SK-N-SH treated with all-trans-retinoic acid at 6 μM for 48 hours (cell line): ENCODE measurements around the gene MEP1A.

Source experiments
- ARNTL ChIP-seq: fragments of 450-650 bp; formaldehyde crosslinking; IDR thresholded peaks from 2 replicates; pipeline ENCODE4 v1.5.0; 2020; ENCODE audit warnings: low read depth, mild to moderate bottlenecking, moderate library complexity, borderline replicate concordance
- CREB5 ChIP-seq: fragments of 250-450 bp; sonication (Bioruptor Pico); IDR thresholded peaks from 2 replicates; pipeline ENCODE4 v1.5.1; 2020; ENCODE audit warnings: low read depth, mild to moderate bottlenecking, moderate library complexity
- CSDC2 ChIP-seq: fragments of 250-450 bp; sonication (Bioruptor Pico); IDR thresholded peaks from 2 replicates; pipeline ENCODE4 v1.5.0; 2020; ENCODE audit warnings: mild to moderate bottlenecking, moderate library complexity
- CSRNP3 ChIP-seq: fragments of 250-450 bp; sonication (Bioruptor Pico); IDR thresholded peaks from 2 replicates; pipeline ENCODE4 v1.5.1; 2021; ENCODE audit warnings: mild to moderate bottlenecking, moderate library complexity
- ESRRG ChIP-seq: fragments of 250-450 bp; sonication (Bioruptor Pico); IDR thresholded peaks from 2 replicates; pipeline ENCODE4 v1.6.1; 2021; ENCODE audit warnings: mild to moderate bottlenecking
- GLIS3 ChIP-seq: fragments of 250-450 bp; sonication (Bioruptor Pico); IDR thresholded peaks from 2 replicates; pipeline ENCODE4 v1.5.0; 2020; ENCODE audit warnings: mild to moderate bottlenecking, moderate library complexity
- PATZ1 ChIP-seq: fragments of 250-450 bp; sonication (Bioruptor Pico); IDR thresholded peaks from 2 replicates; pipeline ENCODE4 v1.8.0; 2020; ENCODE audit warnings: mild to moderate bottlenecking, moderate library complexity, borderline replicate concordance
- PPARA ChIP-seq: fragments of 250-450 bp; sonication (Bioruptor Pico); IDR thresholded peaks from 2 replicates; pipeline ENCODE4 v1.5.0; 2020; ENCODE audit warnings: mild to moderate bottlenecking, borderline replicate concordance
- RARB ChIP-seq: fragments of 250-450 bp; sonication (Bioruptor Pico); IDR thresholded peaks from 2 replicates; pipeline ENCODE4 v1.8.0; 2021; ENCODE audit warnings: mild to moderate bottlenecking, moderate library complexity
- SNAI2 ChIP-seq: fragments of 250-450 bp; sonication (Bioruptor Pico); IDR thresholded peaks from 2 replicates; pipeline ENCODE4 v1.5.0; 2020; ENCODE audit warnings: mild to moderate bottlenecking, moderate library complexity
- TCF4 ChIP-seq: fragments of 250-450 bp; sonication (Bioruptor Pico); IDR thresholded peaks from 2 replicates; pipeline ENCODE4 v1.8.0; 2021; ENCODE audit warnings: mild to moderate bottlenecking, moderate library complexity, borderline replicate concordance
- TSHZ2 ChIP-seq: fragments of 250-450 bp; sonication (Bioruptor Pico); IDR thresholded peaks from 2 replicates; pipeline ENCODE4 v1.5.0; 2020; ENCODE audit warnings: mild to moderate bottlenecking, moderate library complexity
- ZFP30 ChIP-seq: fragments of 450-650 bp; formaldehyde crosslinking; IDR thresholded peaks from 2 replicates; pipeline ENCODE4 v1.5.0; 2022; ENCODE audit warnings: mild to moderate bottlenecking, moderate library complexity
- ZNF70 ChIP-seq: fragments of 450-650 bp; formaldehyde crosslinking; IDR thresholded peaks from 2 replicates; pipeline ENCODE4 v1.5.0; 2020; ENCODE audit warnings: mild to moderate bottlenecking, moderate library complexity

GRCh38 chr6:46808806-46809205, 15.6 kb downstream of the MEP1A start:
- TF ChIP-seq ZNF70 (CRISPR knock-in tag) (no peak), TCF4 (CRISPR knock-in tag) (no peak), PATZ1 (no peak), ZFP30 (CRISPR knock-in tag) (no peak), RARB (CRISPR knock-in tag) (no peak), SNAI2 (CRISPR knock-in tag) (no peak), PPARA (CRISPR knock-in tag) (no peak), CREB5 (CRISPR knock-in tag) (no peak), GLIS3 (CRISPR knock-in tag) (no peak), CSRNP3 (CRISPR knock-in tag) (no peak), CSDC2 (CRISPR knock-in tag) (no peak), ARNTL (CRISPR knock-in tag) (no peak), ESRRG (no peak), TSHZ2 (CRISPR knock-in tag) (no peak)
